Adipocyte (in vitro differentiated cells): Measurements from ENCODE around the gene TMBIM6.
A peak's percentile ranks its signal among the peaks of the same experiment; 100 is the strongest.
"Not testable (repeated sequence)": the region's sequence is repeated elsewhere in the genome, so short reads cannot be mapped to it uniquely, and the experiment has no call there.

Experiments used
- DNase-seq: peaks from one replicate; pipeline ENCODE4 v3.0.0-alpha.2; 2015; ENCODE audit warnings: low read depth
- H3K27me3 ChIP-seq: replicated peaks from 2 replicates; pipeline ENCODE4 v1.7.0; 2013; ENCODE audit warnings: mild to moderate bottlenecking, low read length, moderate library complexity; ENCODE audit not compliant: control insufficient read depth, insufficient read depth
- H3K36me3 ChIP-seq: 2 replicates; pipeline ENCODE4 v1.7.0; 2013; ENCODE audit warnings: low read length, mild to moderate bottlenecking, moderate library complexity; ENCODE audit not compliant: control insufficient read depth, insufficient read depth, severe bottlenecking
- H3K4me1 ChIP-seq: 2 replicates; pipeline ENCODE4 v1.7.0; 2013; ENCODE audit warnings: mild to moderate bottlenecking, low read length, moderate library complexity; ENCODE audit not compliant: control insufficient read depth, insufficient read depth
- H3K4me3 ChIP-seq: 2 replicates; pipeline ENCODE4 v1.7.0; 2013; ENCODE audit warnings: mild to moderate bottlenecking, low read length, moderate library complexity
- H3K9ac ChIP-seq: 2 replicates; pipeline ENCODE4 v1.7.0; 2013; ENCODE audit warnings: mild to moderate bottlenecking, low read length, moderate library complexity
- H3K9me3 ChIP-seq: 2 replicates; pipeline ENCODE4 v1.7.0; 2013; ENCODE audit warnings: mild to moderate bottlenecking, low read length, moderate library complexity; ENCODE audit not compliant: control insufficient read depth

The TMBIM6 gene

GRCh38 chr12:49750996-49751393, 9.6 kb downstream of the TMBIM6 start:
- Histone ChIP-seq H3K36me3 (peaks cover 47% of the 10 kb centered on the region), H3K4me1 (peaks cover 38% of the 10 kb centered on the region), H3K9me3 (no peaks in the 10 kb centered on the region), H3K27me3 (no peaks in the 10 kb centered on the region), H3K4me3 (no peak overlapping the region), H3K9ac (peak overlapping the region; percentile 25)
- DNase-seq, result no peak

DNA sequence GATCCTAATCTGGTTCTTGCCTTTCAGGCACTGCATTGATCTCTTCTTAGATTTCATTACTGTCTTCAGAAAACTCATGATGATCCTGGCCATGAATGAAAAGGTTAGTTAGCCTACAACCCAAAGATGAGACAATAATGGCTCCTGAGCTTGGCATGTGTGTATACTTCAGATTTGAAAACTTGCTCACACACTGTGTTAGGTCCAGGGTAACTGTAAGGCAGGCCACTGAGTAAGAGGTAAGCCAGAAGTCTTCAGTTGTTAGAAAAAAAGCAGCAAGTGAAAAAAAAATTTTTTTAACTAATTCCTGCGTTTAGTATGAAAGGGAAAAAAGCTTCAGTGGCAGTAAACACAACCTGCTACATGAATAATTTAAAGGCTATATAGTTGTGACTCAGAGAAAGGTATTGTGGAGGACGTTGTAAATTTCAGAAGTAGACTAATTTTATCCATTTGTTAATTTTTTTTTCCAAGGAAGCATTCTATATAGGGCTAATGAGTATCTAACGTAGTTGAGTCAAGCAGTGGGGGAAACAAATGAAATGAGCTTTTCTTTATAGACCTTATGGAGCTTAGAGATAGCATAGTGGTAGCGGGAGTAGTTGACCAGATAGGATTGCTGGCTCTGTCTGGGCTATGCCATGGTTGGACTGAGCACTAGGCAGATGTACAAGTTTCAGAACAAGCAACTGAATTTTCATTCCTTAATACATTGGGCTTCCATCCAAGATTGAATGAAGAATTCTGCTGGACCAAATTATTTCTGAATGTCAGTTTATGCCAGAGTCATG, 20.5 kb downstream of the TMBIM6 start:
- no peaks in the 10 kb centered on the region for H3K9me3 ChIP-seq
- H3K4me1 ChIP-seq, result no peaks in the 10 kb centered on the region
- no peak overlapping the region for H3K4me3 ChIP-seq
- no peaks in the 10 kb centered on the region for H3K27me3 ChIP-seq
- no peak for DNase-seq
- peaks cover 83% of the 10 kb centered on the region for H3K36me3 ChIP-seq
- no peak overlapping the region for H3K9ac ChIP-seq

- Histone ChIP-seq H3K4me1 (no peaks in the 10 kb centered on the region), H3K9ac (no peak overlapping the region), H3K9me3 (no peaks in the 10 kb centered on the region), H3K4me3 (no peak overlapping the region), H3K27me3 (no peaks in the 10 kb centered on the region), H3K36me3 (peaks cover 77% of the 10 kb centered on the region)
- no peak for DNase-seq
Measured at GRCh38 chr12:49762468-49762847, 21.1 kb downstream of the TMBIM6 start.

DNA sequence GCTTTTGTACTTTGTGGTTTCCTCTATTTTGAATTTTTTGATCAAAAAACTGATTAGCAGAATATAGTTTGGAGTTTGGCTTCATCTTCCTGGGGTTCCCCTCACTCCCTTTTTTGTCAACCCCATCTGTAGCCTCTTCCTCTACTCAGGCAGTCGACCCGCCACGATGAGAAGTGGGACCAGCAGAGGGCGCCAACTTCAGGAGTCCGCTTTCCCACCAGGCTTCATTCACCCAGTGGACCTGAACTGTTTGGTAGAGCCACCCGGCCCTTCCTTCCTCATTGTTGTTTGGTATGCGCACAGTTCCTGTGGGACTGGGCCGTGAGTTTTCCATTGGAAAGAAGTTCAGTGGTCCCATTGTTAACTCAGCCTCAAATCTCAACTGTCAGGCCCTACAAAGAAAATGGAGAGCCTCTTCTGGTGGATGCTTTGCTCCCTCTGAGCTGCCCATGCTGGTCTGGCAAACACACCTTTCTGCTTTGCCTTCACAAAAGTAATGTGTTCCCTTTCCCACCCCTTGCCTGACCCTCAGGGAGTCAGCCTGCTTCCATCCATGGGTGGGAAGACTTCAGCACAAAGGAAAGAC, 21.7 kb downstream of the TMBIM6 start:
- DNase-seq, result peak; percentile 79
- peaks cover 70% of the 10 kb centered on the region for H3K36me3 ChIP-seq
- no peaks in the 10 kb centered on the region for H3K4me1 ChIP-seq

GRCh38 chr12:49764126-49764525, 22.8 kb downstream of the TMBIM6 start:
- Histone ChIP-seq H3K4me3 (no peak overlapping the region), H3K4me1 (no peaks in the 10 kb centered on the region), H3K9me3 (no peaks in the 10 kb centered on the region), H3K36me3 (peaks cover 60% of the 10 kb centered on the region), H3K27me3 (no peaks in the 10 kb centered on the region), H3K9ac (no peak overlapping the region)
- no peak for DNase-seq

More for the DNA sequence above, 21.7 kb downstream of the TMBIM6 start:
- no peaks in the 10 kb centered on the region for H3K9me3 ChIP-seq
- no peak overlapping the region for H3K4me3 ChIP-seq
- no peaks in the 10 kb centered on the region for H3K27me3 ChIP-seq
- H3K9ac ChIP-seq, result peak overlapping the region; percentile 16

- DNase-seq, result no peak
- no peak overlapping the region for H3K4me3 ChIP-seq
- no peaks in the 10 kb centered on the region for H3K27me3 ChIP-seq
- H3K9ac ChIP-seq, result no peak overlapping the region
- H3K36me3 ChIP-seq, result peaks cover 42% of the 10 kb centered on the region
- no peaks in the 10 kb centered on the region for H3K4me1 ChIP-seq
- H3K9me3 ChIP-seq, result no peaks in the 10 kb centered on the region
Measured at GRCh38 chr12:49766115-49766455, 24.7 kb downstream of the TMBIM6 start.

DNA sequence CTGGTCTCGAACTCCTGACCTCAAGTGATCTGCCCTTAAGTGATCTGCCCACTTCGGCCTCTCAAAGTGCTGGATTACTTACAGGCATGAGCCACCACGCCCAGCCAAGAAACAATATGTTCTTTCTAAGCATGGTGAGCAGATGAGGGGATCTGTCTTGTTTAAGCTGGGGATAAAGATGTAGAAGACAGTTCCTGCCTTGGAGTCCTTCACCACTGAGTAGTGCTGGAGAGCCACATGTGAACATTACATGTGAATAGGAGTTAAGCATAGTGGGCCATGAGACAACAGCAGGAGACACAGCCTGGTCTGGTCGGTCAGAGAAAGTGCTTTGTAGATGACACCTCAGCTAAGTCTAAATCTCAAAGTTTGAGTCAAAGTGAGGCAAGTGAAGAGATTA, 26.0 kb downstream of the TMBIM6 start:
- no peak overlapping the region for H3K9ac ChIP-seq
- peaks cover 29% of the 10 kb centered on the region for H3K36me3 ChIP-seq
- no peaks in the 10 kb centered on the region for H3K27me3 ChIP-seq
- no peak overlapping the region for H3K4me3 ChIP-seq
- no peak for DNase-seq
- H3K9me3 ChIP-seq, result no peaks in the 10 kb centered on the region
- H3K4me1 ChIP-seq, result no peaks in the 10 kb centered on the region

DNA sequence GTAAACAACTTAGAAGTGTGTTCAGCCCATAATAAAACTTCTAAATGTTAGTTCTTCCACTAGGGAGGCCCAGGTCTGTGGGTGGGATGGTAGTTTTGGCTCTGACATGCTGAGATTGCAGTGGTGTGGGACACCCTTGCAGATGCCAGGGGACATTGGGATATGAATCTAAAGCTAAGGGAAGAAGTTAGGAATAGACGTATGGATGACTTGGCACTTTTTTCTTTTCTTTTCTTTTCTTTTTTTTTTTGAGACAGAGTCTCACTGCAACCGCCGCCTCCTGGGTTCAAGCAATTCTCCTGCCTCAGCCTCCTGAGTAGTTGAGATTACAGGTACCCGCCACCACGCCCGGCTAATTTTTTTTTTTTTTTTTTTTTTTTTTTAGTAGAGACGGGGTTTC, 31.7 kb downstream of the TMBIM6 start:
- not testable (repeated sequence) for H3K9ac ChIP-seq, H3K4me3 ChIP-seq, H3K36me3 ChIP-seq, H3K9me3 ChIP-seq, H3K27me3 ChIP-seq, H3K4me1 ChIP-seq, DNase-seq

- Histone ChIP-seq H3K9ac (peak overlapping the region; percentile 49), H3K36me3 (no peaks in the 10 kb centered on the region), H3K27me3 (peaks cover 4% of the 10 kb centered on the region), H3K9me3 (no peaks in the 10 kb centered on the region), H3K4me1 (no peaks in the 10 kb centered on the region), H3K4me3 (no peak overlapping the region)
- peak; percentile 94 for DNase-seq
Measured at GRCh38 chr12:49776413-49776812, 35.1 kb downstream of the TMBIM6 start.

DNA sequence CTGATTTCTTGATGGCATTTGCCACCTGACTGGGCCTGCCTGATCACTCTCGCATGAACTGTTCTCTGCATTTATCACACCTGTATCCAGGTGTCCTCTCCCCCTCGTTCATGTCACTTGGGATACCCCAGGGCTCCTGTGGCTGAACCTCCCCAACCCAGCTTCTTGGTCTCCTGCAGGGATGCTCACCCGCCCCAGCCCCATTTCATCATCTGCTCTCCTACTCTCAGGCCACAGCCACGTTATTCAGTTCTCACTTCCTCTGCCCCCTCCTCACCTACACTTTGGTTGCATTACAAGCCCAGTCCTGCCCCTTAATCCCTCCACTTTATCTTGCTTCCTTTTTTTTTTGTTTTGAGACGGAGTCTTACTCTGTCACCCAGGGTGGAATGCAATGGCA, 35.5 kb downstream of the TMBIM6 start:
- peaks cover 4% of the 10 kb centered on the region for H3K27me3 ChIP-seq
- DNase-seq, result no peak
- H3K36me3 ChIP-seq, result no peaks in the 10 kb centered on the region
- H3K4me1 ChIP-seq, result no peaks in the 10 kb centered on the region
- no peak overlapping the region for H3K4me3 ChIP-seq
- no peaks in the 10 kb centered on the region for H3K9me3 ChIP-seq
- peak overlapping the region; percentile 49 for H3K9ac ChIP-seq

- Histone ChIP-seq H3K4me1 (no peaks in the 10 kb centered on the region), H3K4me3 (no peak overlapping the region), H3K9ac (no peak overlapping the region), H3K27me3 (peaks cover 4% of the 10 kb centered on the region), H3K9me3 (no peaks in the 10 kb centered on the region), H3K36me3 (no peaks in the 10 kb centered on the region)
- DNase-seq, result no peak
Measured at GRCh38 chr12:49777341-49777740, 36.0 kb downstream of the TMBIM6 start.
